Panc1 (cell line): ENCODE data around the gene MAD1L1.

Source experiments
- CTCF ChIP-seq: fragments of 450-650 bp; IDR thresholded peaks from 2 replicates; pipeline ENCODE4 v1.5.1; 2017; ENCODE audit warnings: mild to moderate bottlenecking
- REST ChIP-seq, 2 experiments: IDR thresholded peaks; 2 replicates each; pipeline ENCODE4 v1.6.1; 2011 to 2012; ENCODE audit warnings: low read depth in 2 of 2, control low read depth in 1 of 2, low read length in 1 of 2, mild to moderate bottlenecking in 1 of 2, moderate library complexity in 1 of 2; ENCODE audit not compliant: insufficient read depth in 1 of 2
- SIN3A ChIP-seq: IDR thresholded peaks from 2 replicates; pipeline ENCODE4 v1.6.1; 2012; ENCODE audit warnings: low read depth, mild to moderate bottlenecking, low read length, moderate library complexity, borderline replicate concordance; ENCODE audit not compliant: insufficient read depth

DNA sequence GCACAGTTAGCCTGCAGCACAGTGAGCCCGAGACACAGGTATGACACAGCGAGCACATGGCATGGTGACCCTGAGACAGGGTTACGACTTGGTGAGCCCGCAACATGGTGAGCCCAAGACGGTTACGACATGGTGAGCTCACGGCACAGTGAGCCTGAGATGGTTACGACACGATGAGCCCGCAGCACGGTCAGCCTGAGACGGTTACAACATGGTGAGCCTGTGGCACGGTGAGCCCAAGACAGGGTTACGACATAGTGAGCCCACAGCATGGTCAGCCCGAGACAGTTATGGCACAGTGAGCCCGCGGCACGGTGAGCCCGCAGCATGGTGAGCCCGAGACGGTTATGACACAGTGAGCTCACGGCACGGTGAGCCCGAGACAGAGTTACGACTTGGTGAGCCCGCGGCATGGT lies 156.1 kb downstream of the MAD1L1 start:
- no peak for TF ChIP-seq CTCF
- TF ChIP-seq REST (IDR thresholded peaks at IDR 0.05; ENCODE audit: insufficient read depth in 1 of 2, low read depth in 2 of 2, low read length in 1 of 2), result no peak
- no peak for TF ChIP-seq SIN3A
